Liver (tissue), 9 donors: ENCODE data around the gene ISCU. TPM values are rescaled to one million over a fixed set of nuclear protein-coding genes. Genes with fewer than 3 reads are reported as not detected.

Experiments
- DNase-seq: peaks from one replicate; pipeline ENCODE4 v3.0.0-alpha.2; 2017; ENCODE audit warnings: low spot score
- H3K27ac ChIP-seq, 2 donors: one replicate each; pipeline ENCODE4 v1.7.0; 2013; ENCODE audit warnings: inconsistent platforms in 2 of 2, low read length in 2 of 2, control low read depth in 1 of 2, low read depth in 1 of 2, mild to moderate bottlenecking in 1 of 2
- H3K27me3 ChIP-seq, 4 donors: one replicate each; pipeline versions ENCODE4 v1.6.1 to v1.7.0; 2013; ENCODE audit warnings: low read length in 3 of 4, inconsistent platforms in 1 of 4, mild to moderate bottlenecking in 1 of 4, moderate library complexity in 1 of 4; ENCODE audit not compliant: control insufficient read depth in 4 of 4, insufficient read depth in 4 of 4
- H3K36me3 ChIP-seq, 4 donors: one replicate each; pipeline versions ENCODE4 v1.6.1 to v1.7.0; 2013; ENCODE audit warnings: low read length in 3 of 4, mild to moderate bottlenecking in 3 of 4, low read depth in 1 of 4, moderate library complexity in 1 of 4; ENCODE audit not compliant: control insufficient read depth in 4 of 4, insufficient read depth in 3 of 4
- H3K4me1 ChIP-seq, 4 donors: one replicate each; pipeline versions ENCODE4 v1.6.1 to v1.7.0; 2013; ENCODE audit warnings: low read length in 3 of 4, mild to moderate bottlenecking in 3 of 4, moderate library complexity in 1 of 4; ENCODE audit not compliant: control insufficient read depth in 4 of 4, insufficient read depth in 4 of 4
- H3K4me3 ChIP-seq, 3 donors: one replicate each; pipeline versions ENCODE4 v1.6.1 to v1.7.0; 2013; ENCODE audit warnings: low read length in 3 of 3, control low read depth in 1 of 3, low read depth in 1 of 3, mild to moderate bottlenecking in 1 of 3
- H3K9ac ChIP-seq, 2 donors: one replicate each; pipeline ENCODE4 v1.7.0; 2013; ENCODE audit warnings: low read length in 2 of 2, mild to moderate bottlenecking in 2 of 2, moderate library complexity in 2 of 2, control low read depth in 1 of 2, low read depth in 1 of 2
- H3K9me3 ChIP-seq, 4 donors: one replicate each; pipeline versions ENCODE4 v1.6.1 to v1.7.0; 2013; ENCODE audit warnings: low read length in 3 of 4; ENCODE audit not compliant: control insufficient read depth in 4 of 4
- ATF3 ChIP-seq: IDR thresholded peaks from 2 replicates; pipeline ENCODE4 v1.6.1; 2016; ENCODE audit warnings: antibody characterized with exemption
- EGR1 ChIP-seq, 2 donors: IDR thresholded peaks; 2 replicates each; pipeline ENCODE4 v1.6.1; 2016 to 2018; ENCODE audit warnings: antibody characterized with exemption in 2 of 2, low read depth in 2 of 2
- FOXA1 ChIP-seq: IDR thresholded peaks from 2 replicates; pipeline ENCODE4 v1.6.1; 2016; ENCODE audit warnings: antibody characterized with exemption
- FOXA2 ChIP-seq: IDR thresholded peaks from 2 replicates; pipeline ENCODE4 v1.6.1; 2016; ENCODE audit warnings: antibody characterized with exemption
- GABPA ChIP-seq, 2 donors: IDR thresholded peaks in 1 of 2; conservative IDR thresholded peaks in 1 of 2; 2 replicates each; pipeline ENCODE4 v1.6.1; 2016; ENCODE audit warnings: antibody characterized with exemption in 2 of 2, mild to moderate bottlenecking in 1 of 2, moderate library complexity in 1 of 2
- HNF4A ChIP-seq, 2 donors: conservative IDR thresholded peaks; 2 replicates each; pipeline ENCODE4 v1.6.1; 2016; ENCODE audit warnings: antibody characterized with exemption in 2 of 2, mild to moderate bottlenecking in 2 of 2
- HNF4G ChIP-seq: IDR thresholded peaks from 2 replicates; pipeline ENCODE4 v1.6.1; 2016; ENCODE audit warnings: antibody characterized with exemption
- JUND ChIP-seq, 2 donors: IDR thresholded peaks; 2 replicates each; pipeline ENCODE4 v1.6.1; 2016; ENCODE audit warnings: antibody characterized with exemption in 2 of 2
- NR2F2 ChIP-seq: IDR thresholded peaks from 2 replicates; pipeline ENCODE4 v1.6.1; 2016; ENCODE audit warnings: antibody characterized with exemption
- RAD21 ChIP-seq, 2 donors: IDR thresholded peaks; 2 replicates each; pipeline ENCODE4 v1.6.1; 2016; ENCODE audit warnings: antibody characterized with exemption in 2 of 2, mild to moderate bottlenecking in 2 of 2
- REST ChIP-seq: IDR thresholded peaks from 2 replicates; pipeline ENCODE4 v1.6.1; 2016; ENCODE audit warnings: antibody characterized with exemption, mild to moderate bottlenecking
- RXRA ChIP-seq, 2 donors: IDR thresholded peaks; 2 replicates each; pipeline ENCODE4 v1.6.1; 2017 to 2018; ENCODE audit warnings: antibody characterized with exemption in 2 of 2, mild to moderate bottlenecking in 1 of 2
- SP1 ChIP-seq: IDR thresholded peaks from 2 replicates; pipeline ENCODE4 v1.6.1; 2018; ENCODE audit warnings: antibody characterized with exemption, mild to moderate bottlenecking
- TAF1 ChIP-seq: conservative IDR thresholded peaks from 2 replicates; pipeline ENCODE4 v1.6.1; 2016; ENCODE audit warnings: antibody characterized with exemption, mild to moderate bottlenecking
- YY1 ChIP-seq: IDR thresholded peaks from 2 replicates; pipeline ENCODE4 v1.6.1; 2016; ENCODE audit warnings: antibody characterized with exemption, mild to moderate bottlenecking
- ZBTB33 ChIP-seq: IDR thresholded peaks from 2 replicates; pipeline ENCODE4 v1.6.1; 2016; ENCODE audit warnings: antibody characterized with exemption
- WGBS: extraction: QIAGEN DNeasy Blood & Tissue Kit; methylation state at CpG from one replicate; pipeline ENCODE4 v1.1.7; 2013; 5-methylcytosine and 5-hydroxymethylcytosine counted together
- polyA plus RNA-seq, 2 donors: library from polyadenylated mRNA; stranded (reverse) in 1 of 2; unstranded in 1 of 2; fragments of 200-250 nt in 1 of 2; fragments of >200 nt in 1 of 2; fragmentation: Nextera tagmentation in 1 of 2; extraction: Ambion mirVana in 1 of 2; gene quantifications; one replicate each; pipeline versions ENCODE4 v1.2.1 to v1.2.3, GENCODE V29; 2013 to 2015
- total RNA-seq, 2 donors: library from RNA; depleted of rRNA; stranded (reverse); fragments of >200 nt; gene quantifications; one replicate each; pipeline ENCODE4 v1.2.3, GENCODE V29; 2014
- TF ChIP-seq, protein P1 (sequence below): fragments of 150-350 bp; IDR thresholded peaks from 2 replicates; pipeline ENCODE4 v1.5.1; 2017; ENCODE audit warnings: improper control_type of control experiment, low read depth, low read length; ENCODE audit not compliant: missing input control
- TF ChIP-seq, protein P2 (sequence below): IDR thresholded peaks from 2 replicates; pipeline ENCODE4 v1.6.1; 2016; ENCODE audit warnings: antibody characterized with exemption
- donor health status: healthy.
- donor health status: healthy.
- donor health status: healthy.
- donor health status: healthy.
- donor health status: healthy.

The ISCU gene
- total and polyA plus RNA-seq, 4 donors, result 42.3 to 85.9 (median 63.8) TPM

DNA sequence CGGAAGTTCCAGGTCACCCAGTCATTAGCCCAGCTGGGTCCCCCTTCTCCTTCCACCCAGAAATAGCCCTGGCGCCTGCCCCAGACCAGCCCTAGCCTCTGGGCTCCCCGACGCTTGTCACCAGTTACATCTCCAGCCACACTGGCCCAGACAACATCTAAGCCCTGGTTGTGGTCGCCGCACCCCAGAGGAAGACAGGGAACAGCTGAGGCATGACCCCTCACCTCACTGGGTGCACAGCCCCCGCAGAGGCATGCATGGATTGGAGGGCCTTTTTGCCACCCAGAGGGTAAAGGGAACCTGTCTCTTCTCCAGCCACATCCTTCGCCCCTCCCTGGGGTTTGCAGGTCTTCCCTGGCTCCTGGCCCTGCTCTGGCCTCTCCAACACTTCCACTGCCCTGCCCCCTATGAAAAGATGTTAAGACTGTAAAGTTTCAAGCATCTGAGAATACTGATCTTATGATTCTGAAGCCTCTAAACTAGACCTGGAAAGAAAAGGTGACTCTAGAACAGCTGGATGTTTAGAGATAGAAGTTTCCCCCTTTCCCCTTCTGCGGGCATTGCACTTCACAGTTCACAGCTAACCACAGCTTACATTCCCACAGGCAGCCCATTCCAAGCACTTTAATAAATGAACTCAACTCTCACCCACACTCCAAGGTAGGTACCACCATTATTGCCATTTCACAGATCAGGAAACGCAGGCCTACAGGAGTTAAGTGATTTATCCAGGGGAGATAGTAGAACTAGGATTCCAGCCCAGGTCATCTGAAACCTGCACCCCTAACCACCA lies 20.8 kb downstream of the ISCU start:
- no peak for DNase-seq
- no peak overlapping the region for H3K4me3 ChIP-seq
- no peaks in the 10 kb centered on the region for H3K9me3 ChIP-seq
- TF ChIP-seq, protein P1, sequence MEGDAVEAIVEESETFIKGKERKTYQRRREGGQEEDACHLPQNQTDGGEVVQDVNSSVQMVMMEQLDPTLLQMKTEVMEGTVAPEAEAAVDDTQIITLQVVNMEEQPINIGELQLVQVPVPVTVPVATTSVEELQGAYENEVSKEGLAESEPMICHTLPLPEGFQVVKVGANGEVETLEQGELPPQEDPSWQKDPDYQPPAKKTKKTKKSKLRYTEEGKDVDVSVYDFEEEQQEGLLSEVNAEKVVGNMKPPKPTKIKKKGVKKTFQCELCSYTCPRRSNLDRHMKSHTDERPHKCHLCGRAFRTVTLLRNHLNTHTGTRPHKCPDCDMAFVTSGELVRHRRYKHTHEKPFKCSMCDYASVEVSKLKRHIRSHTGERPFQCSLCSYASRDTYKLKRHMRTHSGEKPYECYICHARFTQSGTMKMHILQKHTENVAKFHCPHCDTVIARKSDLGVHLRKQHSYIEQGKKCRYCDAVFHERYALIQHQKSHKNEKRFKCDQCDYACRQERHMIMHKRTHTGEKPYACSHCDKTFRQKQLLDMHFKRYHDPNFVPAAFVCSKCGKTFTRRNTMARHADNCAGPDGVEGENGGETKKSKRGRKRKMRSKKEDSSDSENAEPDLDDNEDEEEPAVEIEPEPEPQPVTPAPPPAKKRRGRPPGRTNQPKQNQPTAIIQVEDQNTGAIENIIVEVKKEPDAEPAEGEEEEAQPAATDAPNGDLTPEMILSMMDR, result no peak
- TF ChIP-seq ATF3 (no peak), NR2F2 (no peak), RXRA (IDR thresholded peaks at IDR 0.05) (no peak), SP1 (no peak), TAF1 (no peak), GABPA (IDR thresholded peaks at IDR 0.05 in 1 of 2, conservative IDR thresholded peaks at IDR 0.05 in 1 of 2) (no peak), ZBTB33 (no peak), REST (no peak), EGR1 (IDR thresholded peaks at IDR 0.05; ENCODE audit: low read depth in 2 of 2) (no peak), FOXA2 (no peak), HNF4A (conservative IDR thresholded peaks at IDR 0.05) (no peak), YY1 (no peak), RAD21 (IDR thresholded peaks at IDR 0.05) (no peak), FOXA1 (no peak), HNF4G (no peak), JUND (IDR thresholded peaks at IDR 0.05) (no peak)
- TF ChIP-seq, protein P2, sequence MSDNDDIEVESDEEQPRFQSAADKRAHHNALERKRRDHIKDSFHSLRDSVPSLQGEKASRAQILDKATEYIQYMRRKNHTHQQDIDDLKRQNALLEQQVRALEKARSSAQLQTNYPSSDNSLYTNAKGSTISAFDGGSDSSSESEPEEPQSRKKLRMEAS, result no peak
- no peaks in the 10 kb centered on the region for H3K27me3 ChIP-seq
- no peaks in the 10 kb centered on the region for H3K4me1 ChIP-seq
- no peak overlapping the region for H3K9ac ChIP-seq
- no peaks in the 10 kb centered on the region for H3K36me3 ChIP-seq
- 91% methylated on average over 10 of the region's 10 CpGs for WGBS
- H3K27ac ChIP-seq, result no peak overlapping the region
